GM19193 (cell line): ENCODE data around the gene ZNF728.

ENCODE experiments used
- POLR2A ChIP-seq: IDR thresholded peaks from 4 replicates; pipeline ENCODE4 v1.6.1; 2011; ENCODE audit not compliant: insufficient read depth, insufficient read length; ENCODE audit errors: extremely low read depth

Gene ZNF728

GRCh38 chr19:23002690-23003422, at the start of gene ZNF728:
Gene ZNF728, minus strand, starts transcription at chr19:23003176. Its CDS starts 146 bp downstream, at chr19:23003030.
- TF ChIP-seq POLR2A: no peak

GRCh38 chr19:23052349-23052748, 49.4 kb upstream of the ZNF728 start:
- TF ChIP-seq POLR2A: no peak

GRCh38 chr19:23049256-23049655, 46.3 kb upstream of the ZNF728 start:
- TF ChIP-seq POLR2A: no peak

- TF ChIP-seq POLR2A: no peak
These were observed 43.8 kb upstream of the ZNF728 start for GRCh38 chr19:23046743-23047142.

- TF ChIP-seq POLR2A: no peak
These were observed 30.7 kb upstream of the ZNF728 start for GRCh38 chr19:23033721-23034120.

GRCh38 chr19:23015660-23016059, 12.7 kb upstream of the ZNF728 start:
- TF ChIP-seq POLR2A: no peak

GRCh38 chr19:22976248-22976647, 26.7 kb downstream of the ZNF728 start:
- TF ChIP-seq POLR2A: no peak

- no peak for TF ChIP-seq POLR2A
These were observed 57.4 kb downstream of the ZNF728 start for GRCh38 chr19:22945560-22945959.

GRCh38 chr19:22935151-22935550, 67.8 kb downstream of the ZNF728 start:
- no peak for TF ChIP-seq POLR2A
